ENCODE data around the gene PKP1. TPM values are rescaled to one million over a fixed set of nuclear protein-coding genes. Genes with fewer than 3 reads are reported as not detected.

PKP1 gene
- total and polyA plus RNA-seq, 2 donors (not counting 3 experiments of a cell fraction or from before 2014, with no cell fraction given) = 0.01 TPM; not detected in 1

DNA sequence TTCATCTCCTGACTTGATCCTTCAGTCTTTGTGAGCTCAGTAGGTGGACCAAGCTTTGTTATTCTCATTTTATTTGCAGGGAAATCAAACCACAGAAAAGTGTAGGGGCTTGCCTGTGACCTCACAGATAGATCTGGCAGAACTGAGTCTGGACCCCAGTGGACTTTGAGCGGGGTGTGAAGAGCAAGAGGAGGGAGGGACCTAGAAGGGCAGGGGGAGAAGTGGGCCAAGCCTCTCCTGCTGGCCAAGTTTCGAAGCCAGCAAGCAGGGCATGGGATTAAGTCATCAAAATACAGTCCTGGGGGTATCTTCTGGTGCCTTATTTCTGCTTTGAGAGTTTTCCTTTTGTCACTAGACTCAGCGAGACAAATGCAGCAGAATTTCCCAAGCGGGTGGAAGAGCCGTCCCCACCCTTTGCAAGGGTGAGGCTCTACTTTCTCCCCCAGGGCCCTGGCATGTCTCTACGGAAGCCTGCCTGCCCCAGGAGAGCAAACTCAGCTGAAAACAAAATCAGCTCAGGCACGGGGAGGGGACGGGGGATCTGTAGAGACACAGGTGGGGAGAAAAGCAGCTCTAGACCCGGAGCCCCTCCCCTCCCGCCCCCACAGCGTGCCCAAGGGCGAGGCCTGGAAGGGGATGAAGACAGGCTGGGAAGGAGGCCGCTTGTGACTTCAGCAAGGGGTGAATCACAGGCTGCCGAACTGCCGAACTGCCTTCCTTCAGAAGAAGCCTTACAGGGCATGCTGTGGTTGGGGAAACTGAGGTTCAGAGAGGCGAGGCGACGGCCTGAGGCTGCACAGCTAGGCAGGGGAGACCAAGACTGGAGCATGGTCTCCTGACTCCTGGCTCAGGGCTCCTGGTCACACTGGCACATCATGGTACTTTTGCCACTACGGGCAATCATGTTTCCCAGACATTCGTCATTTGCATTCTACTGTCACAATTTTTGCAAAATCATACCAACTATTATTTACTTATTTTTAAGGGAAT, 19.2 kb downstream of the PKP1 start:
- Histone ChIP-seq H3K4me2 (ENCODE audit: insufficient read depth, low read length) (no peak overlapping the region), H4K20me1 (replicated peaks; ENCODE audit: control insufficient read depth, extremely low read depth, insufficient read depth, low read length) (no peaks in the 10 kb centered on the region), H3K4me3 (replicated peaks in 1 of 3; ENCODE audit: insufficient read depth in 1 of 3, low read depth in 1 of 3, low read length in 3 of 3) (no peak overlapping the region), H3K79me2 (ENCODE audit: control insufficient read depth, insufficient read depth, low read length) (no peaks in the 10 kb centered on the region), H3K36me3 (ENCODE audit: control insufficient read depth in 2 of 2, extremely low read depth in 1 of 2, insufficient read depth in 2 of 2, low read length in 2 of 2) (no peaks in the 10 kb centered on the region), H3K9me3 (replicated peaks; ENCODE audit: control insufficient read depth, insufficient read depth, low read length) (no peaks in the 10 kb centered on the region), H3K4me1 (ENCODE audit: control insufficient read depth, extremely low read depth, insufficient read depth, low read length) (no peaks in the 10 kb centered on the region), H3K27me3 (ENCODE audit: control insufficient read depth in 2 of 2, insufficient read depth in 2 of 2, low read length in 2 of 2) (peaks cover 9 to 12% of the 10 kb centered on the region in 2 experiments), H2AFZ (ENCODE audit: low read depth, low read length) (no peak overlapping the region), H3K9ac (replicated peaks; ENCODE audit: extremely low read depth, insufficient read depth, low read length) (no peak overlapping the region), H3K9me1 (replicated peaks; ENCODE audit: control insufficient read depth, extremely low read depth, insufficient read depth, low read length) (no peaks in the 10 kb centered on the region), H3K27ac (ENCODE audit: insufficient read depth, low read depth, low read length) (no peak overlapping the region)
- dilution Hi-C loops (cut with MboI; ENCODE audit: extremely low pct_ligation_motif_present, low sequenced_read_pairs) = no loop called here
- intact Hi-C loops (cut with micrococcal nuclease) = no loop called here
- ChIA-PET POLR2A (no interaction called here), CTCF (no interaction called here)
- TF ChIP-seq GATA2 (IDR thresholded peaks at IDR 0.05; ENCODE audit: insufficient read depth, insufficient read length, low read depth, low read length) (no peak), POLR2AphosphoS5 (IDR thresholded peaks at IDR 0.05; ENCODE audit: insufficient read depth, low read depth, low read length) (no peak), EZH2 (IDR thresholded peaks at IDR 0.05; ENCODE audit: borderline replicate concordance, low read depth, low read length, severe bottlenecking) (no peak), FOS (IDR thresholded peaks at IDR 0.05; ENCODE audit: borderline replicate concordance, insufficient read depth, low read length) (no peak), CTCF (IDR thresholded peaks at IDR 0.05; ENCODE audit: extremely low read depth in 1 of 2, insufficient read depth in 1 of 2, low read depth in 1 of 2, low read length in 2 of 2) (no peak), POLR2A (IDR thresholded peaks at IDR 0.05; ENCODE audit: low read depth, low read length) (no peak), MYC (IDR thresholded peaks at IDR 0.05; ENCODE audit: low read depth, low read length) (no peak), JUN (IDR thresholded peaks at IDR 0.05; ENCODE audit: borderline replicate concordance, insufficient read depth, insufficient read length, low read depth) (no peak)
- TF ChIP-seq, protein P1, sequence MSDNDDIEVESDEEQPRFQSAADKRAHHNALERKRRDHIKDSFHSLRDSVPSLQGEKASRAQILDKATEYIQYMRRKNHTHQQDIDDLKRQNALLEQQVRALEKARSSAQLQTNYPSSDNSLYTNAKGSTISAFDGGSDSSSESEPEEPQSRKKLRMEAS (IDR thresholded peaks at IDR 0.05; ENCODE audit: insufficient read depth, insufficient read length) = no peak
- BruUV-seq (replicated peaks) = no TSS peak
- no peak for DNase-seq (ENCODE audit: low read depth, low spot score)
- no peak for FAIRE-seq
